A673 (cell line): ENCODE measurements around the gene DNAJC22. TPM values are rescaled to one million over a fixed set of nuclear protein-coding genes. Genes with fewer than 3 reads are reported as not detected.

Experiments
- BruUV-seq: library from RNA; stranded (reverse); fragments of 400-500 nt; replicated peaks from 2 replicates; lab custom pipeline; 2021; lab: Mats Ljungman, UMichigan
- CTCF ChIA-PET: fragments of 300-600 bp; sonication (Branson Sonifier 250); formaldehyde crosslinking; loops from one replicate; lab custom pipeline; 2022; ENCODE audit warnings: antibody characterized with exemption; lab: Charles Lee
- POLR2A ChIA-PET: fragments of 300-600 bp; sonication (Branson Sonifier 250); formaldehyde crosslinking; loops from one replicate; lab custom pipeline; 2022; ENCODE audit warnings: antibody characterized with exemption; ENCODE audit not compliant: low non-redundant PET; lab: Charles Lee
- DNase-seq: peaks from one replicate; pipeline ENCODE4 v3.0.0-alpha.2; 2015; ENCODE audit warnings: low spot score
- H3K27ac ChIP-seq: fragments of 200-600 bp; sonication (generic); 2 replicates; pipeline ENCODE4 v1.5.1; 2016; ENCODE audit warnings: mixed run types, low read depth, mild to moderate bottlenecking, mixed read lengths, antibody characterized with exemption, low read length; ENCODE audit not compliant: poor library complexity, severe bottlenecking
- H3K27me3 ChIP-seq: fragments of 200-600 bp; sonication (generic); replicated peaks from 2 replicates; pipeline ENCODE4 v1.6.1; 2017; ENCODE audit warnings: mixed run types, low read depth, mild to moderate bottlenecking, mixed read lengths, antibody characterized with exemption, low read length; ENCODE audit not compliant: insufficient read depth, poor library complexity
- H3K36me3 ChIP-seq: fragments of 200-600 bp; sonication (generic); 2 replicates; pipeline ENCODE4 v1.6.1; 2016; ENCODE audit warnings: mixed run types, mild to moderate bottlenecking, mixed read lengths, antibody characterized with exemption, low read length; ENCODE audit not compliant: insufficient read depth, poor library complexity, severe bottlenecking
- H3K4me1 ChIP-seq: fragments of 200-600 bp; sonication (generic); 2 replicates; pipeline ENCODE4 v1.6.1; 2017; ENCODE audit warnings: mixed run types, mild to moderate bottlenecking, mixed read lengths, antibody characterized with exemption, low read length; ENCODE audit not compliant: insufficient read depth, poor library complexity, severe bottlenecking
- H3K4me3 ChIP-seq: fragments of 200-600 bp; sonication (generic); 2 replicates; pipeline ENCODE4 v1.5.1; 2016; ENCODE audit warnings: low read depth, mixed run types, mild to moderate bottlenecking, mixed read lengths, low read length; ENCODE audit not compliant: poor library complexity, severe bottlenecking
- H3K9me3 ChIP-seq: fragments of 200-600 bp; sonication (generic); 2 replicates; pipeline ENCODE4 v1.6.1; 2016; ENCODE audit warnings: mixed run types, low read depth, mild to moderate bottlenecking, mixed read lengths, antibody characterized with exemption, low read length; ENCODE audit not compliant: poor library complexity, severe bottlenecking
- CTCF ChIP-seq: fragments of 300-800, 200-600 bp; sonication (generic); conservative IDR thresholded peaks from 2 replicates; pipeline ENCODE4 v1.5.1; 2017; ENCODE audit warnings: low read depth, mild to moderate bottlenecking, antibody characterized with exemption, low read length, moderate library complexity, mixed read lengths
- EZH2 ChIP-seq: fragments of 200-600 bp; sonication (generic); IDR thresholded peaks from 2 replicates; pipeline ENCODE4 v1.6.1; 2017; ENCODE audit warnings: borderline replicate concordance, low read depth, mild to moderate bottlenecking, mixed read lengths, antibody characterized with exemption, low read length; ENCODE audit not compliant: poor library complexity, severe bottlenecking
- intact Hi-C: fragments of 100-400 bp; cut with micrococcal nuclease; formaldehyde crosslinking; loops from one replicate; pipeline ENCODE4 v1.10.0; 2022; ENCODE audit not compliant: unreplicated experiment
- total RNA-seq: library from RNA; stranded (reverse); gene quantifications from 2 replicates; pipeline ENCODE4 v1.2.3, GENCODE V29; 2021

DNAJC22 gene
- total RNA-seq, 1 experiment from 2014 or later = 1.9 TPM

GRCh38 chr12:49322367-49322707 is 24.4 kb upstream of the DNAJC22 start:
- ChIA-PET CTCF (interaction anchor here (0.5 to 2.4 kb wide), 4 partner anchors 9 to 301 kb away, joined by 3 to 12 read pairs (median 4); partner anchors contain the start of genes C1QL4 and PRPF40B), POLR2A (interaction anchor here (0.5 to 0.7 kb wide), 2 partner anchors 9 to 192 kb away, joined by 3 to 7 read pairs; no protein-coding TSS in a partner anchor)
- Histone ChIP-seq H3K4me1 (peaks cover 13% of the 10 kb centered on the region), H3K4me3 (peak overlapping the region; percentile 86), H3K27me3 (no peaks in the 10 kb centered on the region), H3K36me3 (peaks cover 30% of the 10 kb centered on the region), H3K9me3 (no peaks in the 10 kb centered on the region), H3K27ac (peak overlapping the region; percentile 86)
- intact Hi-C loops = no loop called here
- TF ChIP-seq CTCF = no peak
- no peak for TF ChIP-seq EZH2
- DNase-seq = no peak
- TSS peak; percentile 89 for BruUV-seq

DNA sequence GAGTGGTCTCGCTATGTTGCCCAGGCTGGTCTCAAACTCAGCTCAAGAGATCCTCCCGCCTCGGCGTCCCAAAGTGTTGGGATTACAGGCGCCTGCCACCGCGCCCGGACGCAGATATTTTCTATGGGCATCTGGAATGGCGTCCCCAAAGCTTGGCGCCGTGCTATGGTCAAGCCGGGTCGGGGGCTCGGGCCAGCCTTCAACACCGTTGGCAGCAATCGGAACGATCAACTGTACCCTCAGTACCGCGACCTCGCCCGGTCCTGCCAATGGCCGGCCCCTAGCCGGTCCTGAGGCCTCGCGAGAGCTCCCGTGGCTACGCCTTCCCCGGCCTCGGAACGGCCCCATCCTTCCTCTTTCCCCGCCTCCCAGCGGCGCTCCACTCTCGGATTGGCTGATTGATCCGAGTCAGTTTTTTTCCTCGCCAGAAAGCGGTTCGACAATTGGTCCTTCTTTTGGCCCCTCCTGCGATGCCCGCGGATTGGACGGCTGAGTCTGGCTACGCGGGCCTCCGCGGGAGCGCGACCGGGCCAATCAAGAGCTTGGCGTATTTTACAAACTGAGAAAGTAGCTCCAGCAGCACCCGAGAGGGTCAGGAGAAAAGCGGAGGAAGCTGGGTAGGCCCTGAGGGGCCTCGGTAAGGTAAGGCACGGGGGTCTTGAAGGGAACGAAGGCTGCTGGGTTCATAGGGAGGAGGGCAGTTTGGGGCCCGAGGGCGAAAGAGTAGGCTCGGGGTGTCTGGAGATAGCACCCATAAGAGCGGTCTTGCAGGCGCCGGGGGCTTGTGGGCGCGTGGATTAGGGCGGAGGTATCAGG is 23.8 kb upstream of the DNAJC22 start, which contains the start of gene TROAP:
Gene TROAP (plus strand): TSS at position 548 of the 816 bp plus-strand sequence. CDS start 354 bp downstream, outside the sequence.
- H3K4me1 ChIP-seq = peaks cover 13% of the 10 kb centered on the region
- H3K9me3 ChIP-seq = no peaks in the 10 kb centered on the region
- H3K4me3 ChIP-seq = peak within 1 kb of the TSS; percentile 86
- TF ChIP-seq EZH2 = no peak
- TF ChIP-seq CTCF = no peak
- CTCF ChIA-PET = interaction anchor here (0.5 to 2.4 kb wide), 6 partner anchors 8 to 300 kb away, joined by 3 to 12 read pairs (median 4); partner anchors contain the start of genes C1QL4 and PRPF40B
- H3K27ac ChIP-seq = peak within 1 kb of the TSS; percentile 86
- BruUV-seq = no TSS peak
- POLR2A ChIA-PET = interaction anchor here (0.5 to 0.7 kb wide), 6 partner anchors 9 to 1311 kb away, joined by 3 to 7 read pairs (median 3); no protein-coding TSS in a partner anchor
- no peaks in the 10 kb centered on the region for H3K27me3 ChIP-seq
- H3K36me3 ChIP-seq = peaks cover 34% of the 10 kb centered on the region
- DNase-seq = peak; percentile 99
- intact Hi-C loops = no loop called here

GRCh38 chr12:49323524-49324097 is 23.1 kb upstream of the DNAJC22 start:
- Histone ChIP-seq H3K27ac (peak overlapping the region; percentile 86), H3K4me1 (peaks cover 13% of the 10 kb centered on the region)

More at GRCh38 chr12:49323524-49324097, 23.1 kb upstream of the DNAJC22 start:
- TSS peak; percentile 80 for BruUV-seq
- H3K9me3 ChIP-seq = no peaks in the 10 kb centered on the region
- ChIA-PET CTCF (interaction anchor here (0.8 to 2.4 kb wide), 3 partner anchors 8 to 24 kb away, joined by 4 to 12 read pairs (median 5); no protein-coding TSS in a partner anchor), POLR2A (interaction anchor here (0.6 kb wide), 3 partner anchors 35 to 1310 kb away, joined by 3 read pairs; no protein-coding TSS in a partner anchor)
- H3K4me3 ChIP-seq = peak overlapping the region; percentile 86
- intact Hi-C loops = no loop called here
- peaks cover 34% of the 10 kb centered on the region for H3K36me3 ChIP-seq
- no peaks in the 10 kb centered on the region for H3K27me3 ChIP-seq
- TF ChIP-seq CTCF (no peak), EZH2 (no peak)
- DNase-seq = no peak
